ENCODE measurements around the gene MORF4L2.

The MORF4L2 gene

GRCh38 chrX:103631145-103631544 is 55.4 kb downstream of the MORF4L2 start:
- no peak for DNase-seq

- DNase-seq = no peak
These were observed 56.4 kb downstream of the MORF4L2 start for GRCh38 chrX:103630171-103630511.

GRCh38 chrX:103629318-103630170 is 57.0 kb downstream of the MORF4L2 start:
- DNase-seq = peak; percentile 35

- no peak for DNase-seq
These were observed 57.8 kb downstream of the MORF4L2 start, which contains the start of gene TCEAL1 for GRCh38 chrX:103628386-103629317. TCEAL1 (plus strand) TSS chrX:103628975; CDS start chrX:103629917, 942 bp downstream.

- DNase-seq = no peak
These were observed 59.6 kb downstream of the MORF4L2 start for GRCh38 chrX:103626855-103627254.
